Transverse colon (tissue), 4 donors: ENCODE results near the gene RGS7.

Experiments used
- EP300 ChIP-seq: sonication (generic); formaldehyde crosslinking; IDR thresholded peaks from one replicate; pipeline ENCODE4 v1.6.1; 2017; ENCODE audit warnings: antibody characterized with exemption, low read depth
- POLR2A ChIP-seq: fragments of 450-650 bp; IDR thresholded peaks from one replicate; pipeline ENCODE4 v1.6.1; 2016; ENCODE audit warnings: antibody characterized with exemption, mild to moderate bottlenecking, moderate library complexity
- POLR2AphosphoS5 ChIP-seq, 3 donors: sonication (generic); formaldehyde crosslinking; IDR thresholded peaks; one replicate each; pipeline ENCODE4 v1.6.1; 2016; ENCODE audit warnings: antibody characterized with exemption in 3 of 3
- TF ChIP-seq, protein P1 (sequence below), 5 experiments: fragments of 200-600 bp in 3 of 5; fragments of 450-650 bp in 2 of 5; sonication (generic) in 3 of 5; IDR thresholded peaks; 1 replicate in 2 of 5; 2 replicates in 3 of 5; pipeline ENCODE4 v1.5.1; 2016 to 2017; ENCODE audit warnings: antibody characterized with exemption in 5 of 5, inconsistent platforms in 3 of 5, mild to moderate bottlenecking in 2 of 5, moderate library complexity in 1 of 5

DNA sequence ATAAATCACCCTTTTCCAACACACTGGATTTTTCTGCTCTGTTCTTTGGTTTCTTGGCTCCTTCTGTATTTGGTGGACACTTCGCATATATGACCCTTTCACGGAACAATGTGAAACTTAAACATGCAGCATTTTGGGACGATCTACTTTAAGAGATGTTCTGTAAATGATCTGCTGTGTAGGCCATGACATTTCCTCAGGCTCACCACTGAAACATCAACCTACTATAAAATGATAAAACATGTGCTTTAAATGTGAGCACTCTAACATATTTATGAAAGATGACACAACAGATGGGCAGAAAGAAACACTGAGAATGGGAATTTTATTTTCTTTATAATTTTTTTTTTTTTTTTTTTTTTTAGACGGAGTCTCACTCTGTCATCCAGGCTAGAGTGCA lies 428.7 kb downstream of the RGS7 start:
- TF ChIP-seq, protein P1, sequence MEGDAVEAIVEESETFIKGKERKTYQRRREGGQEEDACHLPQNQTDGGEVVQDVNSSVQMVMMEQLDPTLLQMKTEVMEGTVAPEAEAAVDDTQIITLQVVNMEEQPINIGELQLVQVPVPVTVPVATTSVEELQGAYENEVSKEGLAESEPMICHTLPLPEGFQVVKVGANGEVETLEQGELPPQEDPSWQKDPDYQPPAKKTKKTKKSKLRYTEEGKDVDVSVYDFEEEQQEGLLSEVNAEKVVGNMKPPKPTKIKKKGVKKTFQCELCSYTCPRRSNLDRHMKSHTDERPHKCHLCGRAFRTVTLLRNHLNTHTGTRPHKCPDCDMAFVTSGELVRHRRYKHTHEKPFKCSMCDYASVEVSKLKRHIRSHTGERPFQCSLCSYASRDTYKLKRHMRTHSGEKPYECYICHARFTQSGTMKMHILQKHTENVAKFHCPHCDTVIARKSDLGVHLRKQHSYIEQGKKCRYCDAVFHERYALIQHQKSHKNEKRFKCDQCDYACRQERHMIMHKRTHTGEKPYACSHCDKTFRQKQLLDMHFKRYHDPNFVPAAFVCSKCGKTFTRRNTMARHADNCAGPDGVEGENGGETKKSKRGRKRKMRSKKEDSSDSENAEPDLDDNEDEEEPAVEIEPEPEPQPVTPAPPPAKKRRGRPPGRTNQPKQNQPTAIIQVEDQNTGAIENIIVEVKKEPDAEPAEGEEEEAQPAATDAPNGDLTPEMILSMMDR (IDR thresholded peaks at IDR 0.05), result no peak
- no peak for TF ChIP-seq EP300
- TF ChIP-seq POLR2AphosphoS5 (IDR thresholded peaks at IDR 0.05), result no peak
- no peak for TF ChIP-seq POLR2A
